LNCAP (cell line): ENCODE results near the gene SRP9.

Experiments used
- TF ChIP-seq, protein P1 (sequence below): fragments of 450-650 bp; IDR thresholded peaks from 2 replicates; pipeline ENCODE4 v1.5.1; 2017; ENCODE audit warnings: mild to moderate bottlenecking

SRP9 gene

DNA sequence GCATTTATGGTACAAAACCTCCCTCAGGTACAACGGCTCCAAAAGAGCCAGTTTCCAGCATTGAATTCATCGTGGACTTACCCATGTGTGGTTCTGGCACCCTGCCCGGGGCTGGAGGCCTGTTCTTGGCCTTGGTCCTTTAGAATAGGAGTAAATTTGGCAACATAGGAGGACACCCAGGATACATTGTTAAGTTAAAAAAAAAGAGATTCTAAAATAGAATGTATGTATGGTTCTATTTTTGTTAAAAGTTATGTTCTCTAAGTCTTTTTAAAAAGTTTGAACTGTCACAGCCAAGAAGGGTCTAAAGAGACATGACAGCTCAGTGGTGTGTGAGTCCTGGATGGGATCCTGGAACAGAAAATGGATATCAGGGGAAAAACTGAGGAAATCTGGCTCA is 58.2 kb downstream of the SRP9 start:
- TF ChIP-seq, protein P1, sequence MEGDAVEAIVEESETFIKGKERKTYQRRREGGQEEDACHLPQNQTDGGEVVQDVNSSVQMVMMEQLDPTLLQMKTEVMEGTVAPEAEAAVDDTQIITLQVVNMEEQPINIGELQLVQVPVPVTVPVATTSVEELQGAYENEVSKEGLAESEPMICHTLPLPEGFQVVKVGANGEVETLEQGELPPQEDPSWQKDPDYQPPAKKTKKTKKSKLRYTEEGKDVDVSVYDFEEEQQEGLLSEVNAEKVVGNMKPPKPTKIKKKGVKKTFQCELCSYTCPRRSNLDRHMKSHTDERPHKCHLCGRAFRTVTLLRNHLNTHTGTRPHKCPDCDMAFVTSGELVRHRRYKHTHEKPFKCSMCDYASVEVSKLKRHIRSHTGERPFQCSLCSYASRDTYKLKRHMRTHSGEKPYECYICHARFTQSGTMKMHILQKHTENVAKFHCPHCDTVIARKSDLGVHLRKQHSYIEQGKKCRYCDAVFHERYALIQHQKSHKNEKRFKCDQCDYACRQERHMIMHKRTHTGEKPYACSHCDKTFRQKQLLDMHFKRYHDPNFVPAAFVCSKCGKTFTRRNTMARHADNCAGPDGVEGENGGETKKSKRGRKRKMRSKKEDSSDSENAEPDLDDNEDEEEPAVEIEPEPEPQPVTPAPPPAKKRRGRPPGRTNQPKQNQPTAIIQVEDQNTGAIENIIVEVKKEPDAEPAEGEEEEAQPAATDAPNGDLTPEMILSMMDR = no peak

DNA sequence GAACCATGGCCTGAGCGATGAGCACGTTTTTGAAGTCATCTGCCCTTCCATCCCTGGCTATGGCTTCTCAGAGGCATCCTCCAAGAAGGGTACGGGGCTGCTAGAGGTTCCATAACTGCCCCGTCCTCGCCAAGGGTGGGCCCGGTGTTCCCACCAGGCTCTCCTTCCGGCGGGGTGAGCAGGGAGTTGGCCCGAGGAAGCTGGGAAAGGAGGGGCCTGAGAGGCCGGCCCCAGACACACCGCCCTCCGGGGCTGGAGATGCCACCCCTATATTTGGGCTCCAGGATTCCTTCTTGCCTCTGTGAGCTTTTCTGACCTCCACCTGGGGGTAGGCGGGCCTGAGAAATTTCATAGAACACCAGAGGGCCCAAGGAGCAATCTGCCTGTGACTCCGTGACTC is 61.2 kb downstream of the SRP9 start:
- TF ChIP-seq, protein P1 = no peak
